Gastroesophageal sphincter (tissue), 4 donors: ENCODE data around the gene C7. TPM values are rescaled to one million over a fixed set of nuclear protein-coding genes. Genes with fewer than 3 reads are reported as not detected.
"Not testable (repeated sequence)": the region's sequence is repeated elsewhere in the genome, so short reads cannot be mapped to it uniquely, and the experiment has no call there.

Experiments
- ATAC-seq: fragments of 150-250 bp; one replicate; pipeline ENCODE4 v1.9.1; 2016; ENCODE audit warnings: mild to moderate bottlenecking, moderate library complexity
- H3K27ac ChIP-seq, 4 donors: fragments of 200-600 bp; sonication (generic) in 3 of 4; 1 replicate in 3 of 4; 2 replicates in 1 of 4; pipeline ENCODE4 v1.5.1; 2016 to 2019
- H3K27me3 ChIP-seq: fragments of 200-600 bp; sonication (generic); one replicate; pipeline ENCODE4 v1.5.1; 2019
- H3K36me3 ChIP-seq, 2 donors: fragments of 200-600 bp; sonication (generic); one replicate each; pipeline ENCODE4 v1.5.1; 2019; ENCODE audit warnings: control low read depth in 1 of 2
- H3K4me1 ChIP-seq, 3 donors: fragments of 200-600 bp; sonication (generic); 1 replicate in 2 of 3; 2 replicates in 1 of 3; pipeline ENCODE4 v1.5.1; 2016 to 2019; ENCODE audit warnings: control low read depth in 2 of 3
- H3K4me3 ChIP-seq, 2 donors: fragments of 200-600 bp; sonication (generic); one replicate each; pipeline ENCODE4 v1.5.1; 2019; ENCODE audit warnings: mild to moderate bottlenecking in 1 of 2, moderate library complexity in 1 of 2
- H3K9me3 ChIP-seq, 3 donors: fragments of 200-600 bp; sonication (generic); one replicate each; pipeline ENCODE4 v1.5.1; 2017 to 2019; ENCODE audit warnings: control low read depth in 2 of 3
- CTCF ChIP-seq, 4 experiments: fragments of 200-600 bp in 2 of 4; fragments of 450-650 bp in 2 of 4; sonication (generic) in 1 of 4; IDR thresholded peaks; one replicate each; pipeline ENCODE4 v1.5.1; 2017 to 2019; ENCODE audit warnings: antibody characterized with exemption in 4 of 4, mild to moderate bottlenecking in 2 of 4, moderate library complexity in 2 of 4
- EP300 ChIP-seq: sonication (generic); formaldehyde crosslinking; IDR thresholded peaks from one replicate; pipeline ENCODE4 v1.6.1; 2017; ENCODE audit warnings: antibody characterized with exemption, mild to moderate bottlenecking
- POLR2A ChIP-seq, 2 donors: fragments of 450-650 bp; IDR thresholded peaks; one replicate each; pipeline ENCODE4 v1.6.1; 2017; ENCODE audit warnings: antibody characterized with exemption in 2 of 2, mild to moderate bottlenecking in 2 of 2, moderate library complexity in 1 of 2
- POLR2AphosphoS5 ChIP-seq: sonication (generic); formaldehyde crosslinking; IDR thresholded peaks from one replicate; pipeline ENCODE4 v1.6.1; 2017; ENCODE audit warnings: antibody characterized with exemption
- WGBS, 2 donors: methylation state at CpG; one replicate each; pipeline ENCODE4 v1.1.5; 2018; ENCODE audit warnings: low coverage in 1 of 2; 5-methylcytosine and 5-hydroxymethylcytosine counted together
- total RNA-seq, 4 donors: library from RNA; depleted of rRNA; stranded (reverse); fragments of >200 nt; gene quantifications; one replicate each; pipeline ENCODE4 v1.1.0, GENCODE V29; 2016

The C7 gene
- total RNA-seq, 4 donors from 2014 or later: 396 to 929 (median 694) TPM

DNA sequence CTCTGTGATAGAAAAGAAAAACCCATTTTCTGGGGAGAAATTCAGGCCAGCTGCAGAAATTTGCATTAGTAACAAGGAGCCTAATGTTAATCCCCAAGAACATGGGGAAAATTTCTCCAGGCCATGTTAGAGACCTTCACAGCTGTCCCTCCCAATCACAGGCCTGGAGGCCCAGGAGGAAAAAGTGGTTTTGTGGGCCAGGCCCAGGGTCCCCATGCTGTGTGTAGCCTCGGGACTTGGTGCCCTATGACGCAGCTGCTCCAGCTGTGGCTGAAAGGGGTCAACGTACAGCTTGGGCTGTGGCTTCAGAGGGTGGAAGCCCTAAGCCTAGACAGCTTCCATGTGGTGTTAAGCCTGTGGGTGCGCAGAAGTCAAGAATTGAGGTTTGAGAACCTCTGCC, 27.0 kb upstream of the C7 start:
- TF ChIP-seq CTCF (IDR thresholded peaks at IDR 0.05) (no peak), POLR2AphosphoS5 (no peak), EP300 (no peak), POLR2A (IDR thresholded peaks at IDR 0.05) (no peak)
- Histone ChIP-seq H3K4me1 (no peaks in the 10 kb centered on the region), H3K4me3 (no peak overlapping the region), H3K9me3 (no peaks in the 10 kb centered on the region), H3K36me3 (no peaks in the 10 kb centered on the region), H3K27me3 (no peaks in the 10 kb centered on the region), H3K27ac (no peak overlapping the region)
- ATAC-seq: no peak
- WGBS, 2 donors: 92 to 100% methylated on average over 1 to 2 of the region's 4 CpGs

GRCh38 chr5:40883051-40883450, 26.2 kb upstream of the C7 start:
- not testable (repeated sequence) for H3K9me3 ChIP-seq, H3K4me1 ChIP-seq, H3K27ac ChIP-seq, H3K4me3 ChIP-seq, H3K36me3 ChIP-seq, ATAC-seq, H3K27me3 ChIP-seq
- 42 to 60% methylated on average over 1 of the region's 1 CpG for WGBS, 2 donors

GRCh38 chr5:40895440-40896425, 13.6 kb upstream of the C7 start:
- not testable (repeated sequence) for H3K27ac ChIP-seq, H3K27me3 ChIP-seq, H3K4me1 ChIP-seq, H3K9me3 ChIP-seq, ATAC-seq, H3K36me3 ChIP-seq, H3K4me3 ChIP-seq
- WGBS, 2 donors: 100% methylated on average over 1 of the region's 10 CpGs

DNA sequence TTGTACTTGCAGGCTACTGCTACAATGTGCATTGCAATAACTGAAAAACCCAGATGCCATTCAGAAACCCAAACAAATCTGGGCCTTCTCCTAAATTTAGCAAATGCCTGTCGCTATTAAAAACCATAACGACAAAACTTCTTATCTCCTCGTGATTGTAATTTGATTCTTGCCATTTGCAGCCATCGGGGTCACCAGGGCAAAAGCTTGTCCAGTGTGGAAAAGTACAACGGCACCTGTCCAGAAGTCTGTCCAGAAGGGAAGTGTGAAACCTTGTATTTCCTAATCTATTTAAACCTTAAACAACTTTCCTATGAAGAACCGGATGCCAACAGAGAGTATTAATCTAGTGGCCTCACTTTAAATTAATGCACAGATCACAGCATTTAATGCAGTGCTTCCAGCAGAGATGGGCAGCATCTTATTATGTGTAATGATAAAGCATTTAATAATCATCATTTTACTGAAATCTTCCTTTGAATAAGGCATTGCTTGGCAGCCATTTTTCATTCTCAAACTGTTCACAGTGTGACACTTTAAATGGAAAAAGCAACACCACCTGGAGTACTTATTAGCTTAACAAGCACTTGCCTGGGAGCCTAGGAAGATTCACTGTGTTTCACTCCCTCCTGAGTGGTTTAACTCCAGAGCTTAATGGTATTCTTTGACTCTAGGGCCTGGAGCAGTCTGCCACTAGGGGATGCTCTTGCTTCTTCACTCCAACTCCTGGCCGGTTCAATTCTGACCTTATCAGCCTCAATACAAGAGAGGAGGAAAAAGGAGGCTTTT, 4.9 kb upstream of the C7 start:
- TF ChIP-seq EP300 (no peak), POLR2AphosphoS5 (no peak), POLR2A (IDR thresholded peaks at IDR 0.05) (no peak), CTCF (IDR thresholded peaks at IDR 0.05) (peak; percentile 49 to 80 (median 76))
- no peaks in the 10 kb centered on the region for H3K27me3 ChIP-seq
- peak; percentile 87 for ATAC-seq
- peak overlapping the region in 3 of 4 donors; percentile 25 to 45 (median 29) for H3K27ac ChIP-seq
- H3K9me3 ChIP-seq: no peaks in the 10 kb centered on the region
- peaks cover 0 to 15% (median 0%) of the 10 kb centered on the region in 3 donors for H3K4me1 ChIP-seq
- no peaks in the 10 kb centered on the region for H3K36me3 ChIP-seq
- no peak overlapping the region for H3K4me3 ChIP-seq
- 31 to 53% methylated on average over 7 of the region's 7 CpGs for WGBS, 2 donors

- TF ChIP-seq POLR2A (IDR thresholded peaks at IDR 0.05) (no peak), EP300 (no peak), CTCF (IDR thresholded peaks at IDR 0.05) (no peak), POLR2AphosphoS5 (no peak)
- H3K9me3 ChIP-seq: no peaks in the 10 kb centered on the region
- H3K27ac ChIP-seq: peak overlapping the region in 3 of 4 donors; percentile 25 to 45 (median 29)
- no peaks in the 10 kb centered on the region for H3K36me3 ChIP-seq
- peaks cover 0 to 15% (median 0%) of the 10 kb centered on the region in 3 donors for H3K4me1 ChIP-seq
- no peak overlapping the region for H3K4me3 ChIP-seq
- no peak for ATAC-seq
- 31 to 42% methylated on average over 2 of the region's 2 CpGs for WGBS, 2 donors
- H3K27me3 ChIP-seq: no peaks in the 10 kb centered on the region
Measured at GRCh38 chr5:40904994-40905306, 4.3 kb upstream of the C7 start.
